ENCODE data around the gene ZNF333. TPM values are rescaled to one million over a fixed set of nuclear protein-coding genes. Genes with fewer than 3 reads are reported as not detected.

ZNF333 gene
- total RNA-seq, 1 donor from 2014 or later = 23.0 TPM

DNA sequence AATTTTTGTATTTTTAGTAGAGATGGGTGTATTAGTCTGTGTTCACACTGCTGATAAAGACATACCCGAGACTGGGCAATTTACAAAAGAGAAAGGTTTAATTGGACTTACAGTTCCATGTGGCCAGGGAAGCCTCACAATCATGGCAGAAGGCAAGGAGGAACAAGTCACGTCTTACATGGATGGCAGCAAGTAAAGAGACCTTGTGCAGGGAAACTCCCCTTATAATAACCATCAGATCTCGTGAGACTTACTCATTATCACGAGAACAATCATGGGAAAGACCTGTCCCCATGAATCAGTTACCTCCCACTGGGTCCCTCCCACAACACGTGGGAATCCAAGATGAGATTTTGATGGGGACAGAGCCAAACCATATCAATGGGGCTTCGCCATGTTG lies 14.6 kb downstream of the ZNF333 start:
- Mint-ChIP-seq H3K27ac (ENCODE audit: unreplicated experiment) (no peak overlapping the region), H3K4me3 (ENCODE audit: unreplicated experiment) (no peak overlapping the region), H3K36me3 (ENCODE audit: unreplicated experiment) (peaks cover 81% of the 10 kb centered on the region), H3K9me3 (ENCODE audit: unreplicated experiment) (peaks cover 7% of the 10 kb centered on the region), H3K27me3 (ENCODE audit: unreplicated experiment) (no peaks in the 10 kb centered on the region), H3K4me1 (ENCODE audit: unreplicated experiment) (peaks cover 4% of the 10 kb centered on the region)
- TF ChIP-seq, protein P1, sequence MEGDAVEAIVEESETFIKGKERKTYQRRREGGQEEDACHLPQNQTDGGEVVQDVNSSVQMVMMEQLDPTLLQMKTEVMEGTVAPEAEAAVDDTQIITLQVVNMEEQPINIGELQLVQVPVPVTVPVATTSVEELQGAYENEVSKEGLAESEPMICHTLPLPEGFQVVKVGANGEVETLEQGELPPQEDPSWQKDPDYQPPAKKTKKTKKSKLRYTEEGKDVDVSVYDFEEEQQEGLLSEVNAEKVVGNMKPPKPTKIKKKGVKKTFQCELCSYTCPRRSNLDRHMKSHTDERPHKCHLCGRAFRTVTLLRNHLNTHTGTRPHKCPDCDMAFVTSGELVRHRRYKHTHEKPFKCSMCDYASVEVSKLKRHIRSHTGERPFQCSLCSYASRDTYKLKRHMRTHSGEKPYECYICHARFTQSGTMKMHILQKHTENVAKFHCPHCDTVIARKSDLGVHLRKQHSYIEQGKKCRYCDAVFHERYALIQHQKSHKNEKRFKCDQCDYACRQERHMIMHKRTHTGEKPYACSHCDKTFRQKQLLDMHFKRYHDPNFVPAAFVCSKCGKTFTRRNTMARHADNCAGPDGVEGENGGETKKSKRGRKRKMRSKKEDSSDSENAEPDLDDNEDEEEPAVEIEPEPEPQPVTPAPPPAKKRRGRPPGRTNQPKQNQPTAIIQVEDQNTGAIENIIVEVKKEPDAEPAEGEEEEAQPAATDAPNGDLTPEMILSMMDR (IDR thresholded peaks at IDR 0.05) = no peak
- DNase-seq (ENCODE audit: extremely low spot score, unreplicated experiment) = no peak

DNA sequence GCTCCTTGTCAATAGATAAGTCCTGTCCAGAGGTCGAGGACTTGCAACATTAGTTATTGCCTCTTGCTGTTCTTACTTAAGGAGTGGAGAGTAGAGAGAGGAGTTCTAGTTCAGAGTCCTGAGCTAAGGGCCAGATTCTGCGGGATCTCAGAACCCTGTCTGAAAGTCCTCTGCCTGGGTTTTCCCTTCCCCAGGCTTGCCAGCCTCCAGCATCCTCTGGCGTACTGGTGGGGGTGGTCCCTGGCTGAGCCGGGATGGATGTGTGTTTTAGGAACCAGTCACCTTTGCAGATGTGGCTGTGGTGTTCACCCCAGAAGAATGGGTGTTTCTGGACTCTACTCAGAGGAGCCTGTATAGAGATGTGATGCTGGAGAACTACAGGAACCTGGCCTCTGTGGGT lies 26.0 kb downstream of the ZNF333 start:
- Mint-ChIP-seq H3K9me3 (ENCODE audit: unreplicated experiment) (peaks cover 40% of the 10 kb centered on the region), H3K27ac (ENCODE audit: unreplicated experiment) (no peak overlapping the region), H3K36me3 (ENCODE audit: unreplicated experiment) (peaks cover 93% of the 10 kb centered on the region), H3K27me3 (ENCODE audit: unreplicated experiment) (no peaks in the 10 kb centered on the region), H3K4me1 (ENCODE audit: unreplicated experiment) (no peaks in the 10 kb centered on the region), H3K4me3 (ENCODE audit: unreplicated experiment) (no peak overlapping the region)
- TF ChIP-seq, protein P1 (IDR thresholded peaks at IDR 0.05) = no peak
- DNase-seq (ENCODE audit: extremely low spot score, unreplicated experiment) = no peak

DNA sequence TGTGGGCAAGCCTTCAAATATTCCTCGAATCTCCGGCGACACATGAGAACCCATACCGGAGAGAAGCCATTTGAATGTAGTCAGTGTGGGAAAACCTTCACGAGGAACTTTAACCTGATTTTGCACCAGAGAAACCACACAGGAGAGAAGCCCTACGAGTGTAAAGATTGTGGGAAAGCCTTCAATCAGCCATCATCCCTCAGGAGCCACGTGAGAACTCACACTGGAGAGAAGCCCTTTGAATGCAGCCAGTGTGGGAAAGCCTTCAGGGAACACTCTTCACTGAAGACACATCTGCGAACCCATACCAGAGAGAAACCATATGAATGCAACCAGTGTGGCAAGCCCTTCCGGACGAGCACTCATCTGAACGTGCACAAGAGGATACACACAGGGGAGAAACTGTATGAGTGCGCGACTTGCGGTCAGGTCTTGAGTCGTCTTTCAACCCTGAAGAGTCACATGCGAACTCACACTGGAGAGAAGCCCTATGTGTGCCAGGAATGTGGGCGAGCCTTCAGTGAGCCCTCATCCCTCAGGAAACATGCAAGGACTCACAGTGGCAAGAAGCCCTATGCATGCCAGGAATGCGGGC lies 28.8 kb downstream of the ZNF333 start:
- Mint-ChIP-seq H3K27me3 (ENCODE audit: unreplicated experiment) (no peaks in the 10 kb centered on the region), H3K9me3 (ENCODE audit: unreplicated experiment) (peaks cover 47% of the 10 kb centered on the region), H3K4me1 (ENCODE audit: unreplicated experiment) (no peaks in the 10 kb centered on the region), H3K4me3 (ENCODE audit: unreplicated experiment) (no peak overlapping the region), H3K36me3 (ENCODE audit: unreplicated experiment) (peaks cover 94% of the 10 kb centered on the region), H3K27ac (ENCODE audit: unreplicated experiment) (no peak overlapping the region)
- DNase-seq (ENCODE audit: extremely low spot score, unreplicated experiment) = no peak
- TF ChIP-seq, protein P1 (IDR thresholded peaks at IDR 0.05) = no peak

DNA sequence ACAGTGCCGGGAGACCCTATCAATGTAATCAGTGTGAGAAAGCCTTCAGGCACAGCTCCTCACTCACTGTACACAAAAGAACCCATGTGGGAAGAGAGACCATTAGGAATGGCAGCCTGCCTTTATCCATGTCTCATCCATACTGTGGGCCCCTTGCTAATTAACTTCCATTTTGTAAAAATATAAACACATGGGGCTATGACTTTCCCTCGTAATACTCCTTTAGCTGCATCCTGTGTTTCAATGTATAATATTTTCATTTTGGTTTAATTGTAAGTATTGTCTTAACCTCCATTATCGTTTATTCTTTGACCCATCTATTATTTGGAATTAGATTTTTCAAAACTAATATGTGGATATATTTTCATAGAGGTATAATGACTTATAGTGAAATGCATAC lies 29.3 kb downstream of the ZNF333 start:
- Mint-ChIP-seq H3K4me1 (ENCODE audit: unreplicated experiment) (no peaks in the 10 kb centered on the region), H3K27ac (ENCODE audit: unreplicated experiment) (no peak overlapping the region), H3K9me3 (ENCODE audit: unreplicated experiment) (peaks cover 47% of the 10 kb centered on the region), H3K4me3 (ENCODE audit: unreplicated experiment) (no peak overlapping the region), H3K36me3 (ENCODE audit: unreplicated experiment) (peaks cover 92% of the 10 kb centered on the region), H3K27me3 (ENCODE audit: unreplicated experiment) (no peaks in the 10 kb centered on the region)
- no peak for DNase-seq (ENCODE audit: extremely low spot score, unreplicated experiment)
- TF ChIP-seq, protein P1 (IDR thresholded peaks at IDR 0.05) = no peak

DNA sequence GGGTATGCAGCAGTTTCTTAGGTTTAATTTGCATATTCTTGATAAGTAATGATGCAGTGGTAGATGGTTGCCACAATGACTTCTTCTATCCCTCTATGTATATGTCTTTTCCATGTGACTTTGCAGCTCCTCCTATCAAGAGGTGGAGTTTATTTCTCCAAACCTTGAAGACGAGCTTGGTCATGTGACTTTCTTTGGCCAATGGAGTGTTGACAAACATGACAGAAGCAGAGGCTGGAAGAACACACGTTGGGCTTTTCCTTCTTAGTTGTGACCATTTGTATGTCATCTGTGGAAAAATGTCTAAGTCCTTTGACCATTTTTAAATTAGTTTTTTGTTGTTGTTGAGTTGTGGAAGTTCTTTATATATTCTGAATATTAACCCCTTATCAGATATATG lies 32.3 kb downstream of the ZNF333 start:
- Mint-ChIP-seq H3K9me3 (ENCODE audit: unreplicated experiment) (peaks cover 58% of the 10 kb centered on the region), H3K27ac (ENCODE audit: unreplicated experiment) (no peak overlapping the region)
- DNase-seq (ENCODE audit: extremely low spot score, unreplicated experiment) = no peak

More for the DNA sequence above, 32.3 kb downstream of the ZNF333 start:
- Mint-ChIP-seq H3K4me3 (ENCODE audit: unreplicated experiment) (no peak overlapping the region), H3K36me3 (ENCODE audit: unreplicated experiment) (peaks cover 62% of the 10 kb centered on the region), H3K27me3 (ENCODE audit: unreplicated experiment) (no peaks in the 10 kb centered on the region), H3K4me1 (ENCODE audit: unreplicated experiment) (no peaks in the 10 kb centered on the region)
- TF ChIP-seq, protein P1 (IDR thresholded peaks at IDR 0.05) = no peak

Measured in osteocyte (in vitro differentiated cells).